ENCODE results near the gene CDIPT.

DNA sequence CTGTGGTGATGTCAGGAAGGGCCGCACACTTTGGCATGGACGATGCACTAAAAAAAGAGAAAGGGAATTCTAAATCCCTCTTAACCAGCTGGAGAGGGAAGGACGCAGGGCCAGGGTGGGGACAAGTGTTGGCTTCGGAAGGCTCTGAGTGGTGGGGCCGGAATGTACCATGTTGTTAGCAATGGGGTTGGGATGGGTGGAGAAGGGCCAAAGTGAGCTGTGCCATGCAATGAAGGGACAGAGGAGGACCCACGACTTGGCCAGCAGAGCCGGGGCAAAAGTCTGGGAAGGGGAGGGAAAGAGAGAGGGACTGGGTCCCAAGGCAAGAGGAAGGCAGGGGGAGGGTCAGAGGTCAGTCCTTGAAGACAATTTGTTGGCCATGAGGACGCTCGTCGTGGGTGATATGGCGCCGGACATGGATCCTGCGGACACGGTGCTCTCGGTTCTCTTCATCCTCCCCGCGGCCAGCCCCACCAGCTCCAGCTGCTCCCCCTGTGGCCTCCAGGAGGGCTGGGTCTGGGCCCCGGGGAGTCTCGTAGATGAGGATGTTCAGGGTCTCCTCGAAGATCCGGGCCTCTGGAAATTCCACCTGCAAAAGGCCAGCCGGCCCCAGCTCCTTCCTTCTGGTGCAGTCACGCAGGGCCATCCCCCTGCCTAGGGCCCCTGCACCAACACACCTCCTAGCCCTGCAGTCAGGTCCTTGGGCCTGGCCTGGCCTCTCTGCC, 43.7 kb upstream of the CDIPT start:
- TF ChIP-seq, protein P1, sequence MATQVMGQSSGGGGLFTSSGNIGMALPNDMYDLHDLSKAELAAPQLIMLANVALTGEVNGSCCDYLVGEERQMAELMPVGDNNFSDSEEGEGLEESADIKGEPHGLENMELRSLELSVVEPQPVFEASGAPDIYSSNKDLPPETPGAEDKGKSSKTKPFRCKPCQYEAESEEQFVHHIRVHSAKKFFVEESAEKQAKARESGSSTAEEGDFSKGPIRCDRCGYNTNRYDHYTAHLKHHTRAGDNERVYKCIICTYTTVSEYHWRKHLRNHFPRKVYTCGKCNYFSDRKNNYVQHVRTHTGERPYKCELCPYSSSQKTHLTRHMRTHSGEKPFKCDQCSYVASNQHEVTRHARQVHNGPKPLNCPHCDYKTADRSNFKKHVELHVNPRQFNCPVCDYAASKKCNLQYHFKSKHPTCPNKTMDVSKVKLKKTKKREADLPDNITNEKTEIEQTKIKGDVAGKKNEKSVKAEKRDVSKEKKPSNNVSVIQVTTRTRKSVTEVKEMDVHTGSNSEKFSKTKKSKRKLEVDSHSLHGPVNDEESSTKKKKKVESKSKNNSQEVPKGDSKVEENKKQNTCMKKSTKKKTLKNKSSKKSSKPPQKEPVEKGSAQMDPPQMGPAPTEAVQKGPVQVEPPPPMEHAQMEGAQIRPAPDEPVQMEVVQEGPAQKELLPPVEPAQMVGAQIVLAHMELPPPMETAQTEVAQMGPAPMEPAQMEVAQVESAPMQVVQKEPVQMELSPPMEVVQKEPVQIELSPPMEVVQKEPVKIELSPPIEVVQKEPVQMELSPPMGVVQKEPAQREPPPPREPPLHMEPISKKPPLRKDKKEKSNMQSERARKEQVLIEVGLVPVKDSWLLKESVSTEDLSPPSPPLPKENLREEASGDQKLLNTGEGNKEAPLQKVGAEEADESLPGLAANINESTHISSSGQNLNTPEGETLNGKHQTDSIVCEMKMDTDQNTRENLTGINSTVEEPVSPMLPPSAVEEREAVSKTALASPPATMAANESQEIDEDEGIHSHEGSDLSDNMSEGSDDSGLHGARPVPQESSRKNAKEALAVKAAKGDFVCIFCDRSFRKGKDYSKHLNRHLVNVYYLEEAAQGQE (IDR thresholded peaks at IDR 0.05; ENCODE audit: low read depth) = no peak
- TF ChIP-seq YY1 (IDR thresholded peaks at IDR 0.05; ENCODE audit: low read depth) = no peak
- TF ChIP-seq TEAD4 (IDR thresholded peaks at IDR 0.05) = no peak
- no peak for TF ChIP-seq RAD21 (IDR thresholded peaks at IDR 0.05; ENCODE audit: low read depth)
- TF ChIP-seq TAF1 (IDR thresholded peaks at IDR 0.05; ENCODE audit: low read depth) = no peak

Data from Ishikawa (cell line).